Activated CD4-positive, alpha-beta T cell treated with anti-CD3 and anti-CD28 coated beads, Interleukin-2, amount 50 U/mL, for 16 hours (primary cell): ENCODE measurements around the gene ZNF335.

Source experiments
- DNase-seq: peaks from one replicate; pipeline ENCODE4 v3.0.0-alpha.2; 2020

ZNF335 gene

GRCh38 chr20:45971675-45972499 lies at the start of gene ZNF335:
Gene ZNF335 (minus strand): TSS chr20:45972203. CDS start chr20:45971410, 793 bp downstream.
- peak; percentile 95 for DNase-seq

GRCh38 chr20:46020555-46020954 lies 48.6 kb upstream of the ZNF335 start:
- no peak for DNase-seq

- DNase-seq = no peak
Observed at GRCh38 chr20:46018611-46019010, 46.6 kb upstream of the ZNF335 start.

GRCh38 chr20:46018112-46018511 lies 46.1 kb upstream of the ZNF335 start:
- DNase-seq = no peak

- no peak for DNase-seq
Observed at GRCh38 chr20:46017272-46017671, 45.3 kb upstream of the ZNF335 start.

GRCh38 chr20:46014517-46015396 lies 42.8 kb upstream of the ZNF335 start:
- no peak for DNase-seq

GRCh38 chr20:46013829-46014516 lies 42.0 kb upstream of the ZNF335 start:
- peak; percentile 69 for DNase-seq

- DNase-seq = no peak
Observed at GRCh38 chr20:46013322-46013828, 41.4 kb upstream of the ZNF335 start.

- DNase-seq = no peak
Observed at GRCh38 chr20:46012921-46013320, 40.9 kb upstream of the ZNF335 start.

- peak; percentile 45 for DNase-seq
Observed at GRCh38 chr20:46011631-46012482, 39.9 kb upstream of the ZNF335 start.

- peak; percentile 34 for DNase-seq
Observed at GRCh38 chr20:46010491-46011391, 38.7 kb upstream of the ZNF335 start.

- DNase-seq = no peak
Observed at GRCh38 chr20:46009816-46010215, 37.8 kb upstream of the ZNF335 start.

GRCh38 chr20:46007671-46008070 lies 35.7 kb upstream of the ZNF335 start:
- DNase-seq = no peak

GRCh38 chr20:46006964-46007363 lies 35.0 kb upstream of the ZNF335 start:
- no peak for DNase-seq

- no peak for DNase-seq
Observed at GRCh38 chr20:46006022-46006705, 34.2 kb upstream of the ZNF335 start.

GRCh38 chr20:46004889-46005473 lies 33.0 kb upstream of the ZNF335 start:
- DNase-seq = peak; percentile 58

GRCh38 chr20:46004187-46004586 lies 32.2 kb upstream of the ZNF335 start:
- DNase-seq = no peak

- DNase-seq = no peak
Observed at GRCh38 chr20:46002008-46002407, 30.0 kb upstream of the ZNF335 start.

GRCh38 chr20:46001498-46001897 lies 29.5 kb upstream of the ZNF335 start:
- no peak for DNase-seq
